Measurements from ENCODE around the gene MCMBP. TPM values are rescaled to one million over a fixed set of nuclear protein-coding genes. Genes with fewer than 3 reads are reported as not detected.

Gene MCMBP
- total RNA-seq, 1 experiment from 2014 or later: 148 TPM

DNA sequence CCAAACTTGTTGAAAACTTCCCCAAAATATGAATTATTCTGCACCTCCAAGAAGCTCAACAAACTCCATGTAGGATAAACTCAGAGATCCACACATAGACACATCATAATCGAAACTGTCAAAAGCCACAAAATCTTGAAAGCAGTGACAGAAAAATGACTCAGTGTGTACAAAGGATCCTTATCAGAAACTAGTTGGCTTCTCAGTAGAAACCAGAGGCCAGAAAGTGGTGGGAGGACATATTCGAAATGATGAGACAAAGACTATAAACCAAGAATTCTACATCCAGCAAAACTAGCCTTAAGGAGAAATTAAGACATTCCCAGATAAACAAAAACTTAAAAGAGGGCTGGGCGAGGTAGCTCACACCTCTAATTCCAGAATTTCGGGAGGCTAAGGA, 38.5 kb downstream of the MCMBP start:
- no peak overlapping the region for H3K9ac ChIP-seq (ENCODE audit: low read length)

More for the DNA sequence above, 38.5 kb downstream of the MCMBP start:
- Histone ChIP-seq H3K4me1 (ENCODE audit: control insufficient read depth in 1 of 2, insufficient read depth in 2 of 2, low read length in 2 of 2) (no peaks in the 10 kb centered on the region), H3K36me3 (ENCODE audit: control insufficient read depth in 1 of 2, insufficient read depth in 2 of 2, low read length in 2 of 2) (peaks cover 90 to 92% of the 10 kb centered on the region in 2 experiments), H3K4me2 (ENCODE audit: low read length) (no peak overlapping the region), H3K4me3 (replicated peaks in 1 of 2; ENCODE audit: low read depth in 1 of 2, low read length in 2 of 2) (no peak overlapping the region), H2AFZ (ENCODE audit: low read depth, low read length, poor library complexity, severe bottlenecking) (no peak overlapping the region), H4K20me1 (ENCODE audit: insufficient read depth) (peaks cover 5% of the 10 kb centered on the region; the same call in 1 of the 2 replicates), H3K79me2 (ENCODE audit: insufficient read depth, low read length) (peaks cover 38% of the 10 kb centered on the region), H3K27me3 (ENCODE audit: insufficient read depth, low read length) (no peaks in the 10 kb centered on the region), H3K27ac (ENCODE audit: low read depth, low read length) (no peak overlapping the region), H3K9me3 (ENCODE audit: control insufficient read depth in 1 of 2, insufficient read depth in 1 of 2, low read depth in 1 of 2, low read length in 2 of 2) (no peaks in the 10 kb centered on the region), H3K9me2 (ENCODE audit: insufficient read depth) (no peaks in the 10 kb centered on the region)
- DNase-seq (ENCODE audit: low read depth, low spot score) (no peak), ATAC-seq (no peak)
- TF ChIP-seq JUND (IDR thresholded peaks at IDR 0.05) (no peak), EZH2phosphoT487 (IDR thresholded peaks at IDR 0.05; ENCODE audit: borderline replicate concordance) (no peak), EZH2 (IDR thresholded peaks at IDR 0.05) (no peak), POLR2AphosphoS5 (IDR thresholded peaks at IDR 0.05; ENCODE audit: low read depth, low read length) (no peak), SIN3A (IDR thresholded peaks at IDR 0.05; ENCODE audit: low read depth) (no peak), TCF7L2 (IDR thresholded peaks at IDR 0.05; ENCODE audit: borderline replicate concordance, extremely low read depth, insufficient read depth, insufficient read length) (no peak), ZNF274 (IDR thresholded peaks at IDR 0.05; ENCODE audit: low read depth, low read length) (no peak), POLR2A (IDR thresholded peaks at IDR 0.05; ENCODE audit: borderline replicate concordance, extremely low read depth, insufficient read depth, insufficient read length) (no peak)
- TF ChIP-seq, protein P1, sequence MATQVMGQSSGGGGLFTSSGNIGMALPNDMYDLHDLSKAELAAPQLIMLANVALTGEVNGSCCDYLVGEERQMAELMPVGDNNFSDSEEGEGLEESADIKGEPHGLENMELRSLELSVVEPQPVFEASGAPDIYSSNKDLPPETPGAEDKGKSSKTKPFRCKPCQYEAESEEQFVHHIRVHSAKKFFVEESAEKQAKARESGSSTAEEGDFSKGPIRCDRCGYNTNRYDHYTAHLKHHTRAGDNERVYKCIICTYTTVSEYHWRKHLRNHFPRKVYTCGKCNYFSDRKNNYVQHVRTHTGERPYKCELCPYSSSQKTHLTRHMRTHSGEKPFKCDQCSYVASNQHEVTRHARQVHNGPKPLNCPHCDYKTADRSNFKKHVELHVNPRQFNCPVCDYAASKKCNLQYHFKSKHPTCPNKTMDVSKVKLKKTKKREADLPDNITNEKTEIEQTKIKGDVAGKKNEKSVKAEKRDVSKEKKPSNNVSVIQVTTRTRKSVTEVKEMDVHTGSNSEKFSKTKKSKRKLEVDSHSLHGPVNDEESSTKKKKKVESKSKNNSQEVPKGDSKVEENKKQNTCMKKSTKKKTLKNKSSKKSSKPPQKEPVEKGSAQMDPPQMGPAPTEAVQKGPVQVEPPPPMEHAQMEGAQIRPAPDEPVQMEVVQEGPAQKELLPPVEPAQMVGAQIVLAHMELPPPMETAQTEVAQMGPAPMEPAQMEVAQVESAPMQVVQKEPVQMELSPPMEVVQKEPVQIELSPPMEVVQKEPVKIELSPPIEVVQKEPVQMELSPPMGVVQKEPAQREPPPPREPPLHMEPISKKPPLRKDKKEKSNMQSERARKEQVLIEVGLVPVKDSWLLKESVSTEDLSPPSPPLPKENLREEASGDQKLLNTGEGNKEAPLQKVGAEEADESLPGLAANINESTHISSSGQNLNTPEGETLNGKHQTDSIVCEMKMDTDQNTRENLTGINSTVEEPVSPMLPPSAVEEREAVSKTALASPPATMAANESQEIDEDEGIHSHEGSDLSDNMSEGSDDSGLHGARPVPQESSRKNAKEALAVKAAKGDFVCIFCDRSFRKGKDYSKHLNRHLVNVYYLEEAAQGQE (IDR thresholded peaks at IDR 0.05; ENCODE audit: low read depth): no peak
- TF ChIP-seq, protein P2, sequence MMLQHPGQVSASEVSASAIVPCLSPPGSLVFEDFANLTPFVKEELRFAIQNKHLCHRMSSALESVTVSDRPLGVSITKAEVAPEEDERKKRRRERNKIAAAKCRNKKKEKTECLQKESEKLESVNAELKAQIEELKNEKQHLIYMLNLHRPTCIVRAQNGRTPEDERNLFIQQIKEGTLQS (IDR thresholded peaks at IDR 0.05): no peak
- CTCF ChIA-PET: no interaction called here
- intact Hi-C loops (cut with micrococcal nuclease): no loop called here
- RAD21 ChIA-PET (ENCODE audit: low non-redundant PET in 1 of 2, low total read pairs in 2 of 2, uncharacterized antibody in 2 of 2, unreplicated experiment in 2 of 2): no interaction called here
- BruUV-seq (replicated peaks): no TSS peak
- POLR2A ChIA-PET: no interaction called here
